NCI-H2171 (cell line): ENCODE measurements around the gene PNLIP.
A peak's percentile ranks its signal among the peaks of the same experiment; 100 is the strongest.

Experiments used
- DNase-seq: peaks from one replicate; lab custom pipeline; 2025; lab: John Stamatoyannopoulos, UW

The PNLIP gene

DNA sequence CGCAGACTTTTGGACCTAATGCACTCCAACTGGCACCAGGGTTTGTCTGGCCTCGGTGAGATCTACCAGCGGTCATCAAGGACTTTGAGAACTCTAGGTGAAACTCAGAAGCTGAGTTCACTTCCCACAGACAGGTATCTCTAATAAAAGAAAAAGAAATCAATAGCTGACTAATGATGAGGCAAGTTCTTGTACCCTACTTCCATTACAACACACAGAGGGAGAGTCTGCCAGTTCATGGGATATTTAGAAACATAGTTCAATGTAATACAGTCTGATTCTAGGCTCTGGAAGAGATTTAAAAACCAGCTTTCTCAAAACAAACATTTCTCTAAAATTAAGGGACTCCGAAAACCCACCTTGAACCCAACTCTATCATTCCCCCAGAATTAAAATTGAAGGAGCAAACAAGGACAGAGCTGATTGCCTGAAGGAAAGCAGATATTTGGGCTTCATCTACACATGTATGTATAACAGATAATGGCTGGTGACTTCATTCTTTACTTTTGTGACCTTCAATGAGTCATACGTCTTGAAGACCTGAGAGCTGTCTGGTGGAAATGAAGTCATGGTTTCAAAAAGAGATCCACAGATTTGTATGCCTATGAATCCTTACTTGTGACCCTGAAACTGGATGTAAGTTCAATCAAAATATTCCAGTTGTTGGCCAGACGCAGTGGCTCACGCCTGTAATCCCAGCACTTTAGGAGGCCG lies 42.3 kb downstream of the PNLIP start:
- DNase-seq = no peak

DNA sequence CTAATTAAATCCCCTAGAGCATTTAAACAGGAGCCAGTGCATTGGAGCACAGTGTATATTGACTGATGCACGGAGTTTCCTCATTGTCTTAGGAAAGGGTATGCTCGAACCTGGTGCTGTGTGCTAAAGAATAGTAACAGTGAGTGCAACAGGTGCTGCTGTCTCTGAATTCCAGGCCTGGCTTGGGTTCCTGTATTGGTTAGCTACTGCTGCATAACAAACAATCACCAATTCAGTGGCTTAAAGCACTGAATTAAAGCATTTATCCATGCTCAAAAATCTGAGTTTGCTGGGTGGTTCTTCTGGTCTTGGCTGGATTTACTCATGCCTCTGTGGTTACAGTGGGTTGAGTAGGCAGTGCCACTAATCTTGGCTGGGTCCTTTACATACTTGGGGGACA lies 43.3 kb downstream of the PNLIP start:
- DNase-seq = no peak

DNA sequence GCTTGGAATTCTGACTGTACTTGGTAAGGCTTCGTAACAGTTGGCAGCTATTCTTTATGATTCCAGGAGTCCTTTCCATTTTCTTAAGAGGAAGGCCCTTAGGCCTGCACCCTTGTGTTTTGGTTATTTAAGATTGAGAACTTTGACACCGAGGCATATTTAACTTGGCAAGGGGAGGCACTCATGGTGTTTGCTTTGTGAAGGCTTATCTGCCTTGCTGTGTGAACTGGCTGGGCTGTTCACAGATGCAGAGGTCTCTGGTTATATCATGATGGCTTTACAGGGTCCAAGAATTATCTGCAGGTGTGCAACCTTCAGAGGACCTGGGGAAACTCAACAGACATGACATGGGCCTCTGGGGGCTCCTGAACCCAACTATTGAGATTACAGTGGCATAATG lies 44.2 kb downstream of the PNLIP start:
- DNase-seq = no peak

DNA sequence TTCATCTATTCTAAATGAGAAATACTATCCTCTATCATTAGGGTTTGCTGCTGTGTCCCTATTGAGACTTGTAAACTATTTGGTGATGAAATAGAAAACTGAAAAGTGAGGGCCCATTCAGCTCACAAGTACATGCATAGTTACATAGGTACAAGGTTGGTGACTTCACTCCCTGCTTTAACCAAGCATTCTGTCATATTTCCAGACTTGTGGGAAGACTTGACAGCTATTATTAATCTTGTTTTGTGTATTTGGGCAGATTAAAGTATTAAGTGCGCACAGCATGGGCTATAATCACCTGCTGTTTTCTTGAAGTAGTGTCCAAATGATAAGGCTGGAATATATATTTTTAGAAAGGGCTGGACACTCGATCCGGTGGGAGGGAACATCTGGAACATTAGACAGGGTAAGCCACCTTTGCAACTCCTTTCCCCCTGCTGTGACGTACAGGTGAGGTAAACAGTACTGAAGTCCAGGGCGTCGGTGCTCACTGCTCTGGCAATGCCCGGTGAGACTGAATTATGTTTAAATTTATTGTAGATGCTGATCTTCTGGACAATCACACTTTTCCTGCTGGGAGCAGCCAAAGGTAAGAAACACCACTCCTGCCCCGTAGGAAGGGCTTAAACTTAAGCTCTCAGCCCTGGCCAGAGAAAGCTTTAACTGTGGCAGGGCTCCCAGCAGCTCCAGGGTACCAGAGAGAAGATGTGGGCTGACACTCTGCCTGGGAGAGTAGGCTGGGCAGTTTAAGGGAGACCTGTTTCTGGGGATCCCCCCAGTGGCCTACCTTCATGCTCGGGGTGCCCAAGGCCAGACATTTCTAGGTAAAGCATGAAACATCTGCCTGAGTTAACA lies 45.1 kb downstream of the PNLIP start, which contains the start of gene PNLIPRP1:
PNLIPRP1 (plus strand) TSS at position 370 of the 855 bp plus-strand sequence; CDS start at position 541, 171 bp downstream.
- no peak for DNase-seq

DNA sequence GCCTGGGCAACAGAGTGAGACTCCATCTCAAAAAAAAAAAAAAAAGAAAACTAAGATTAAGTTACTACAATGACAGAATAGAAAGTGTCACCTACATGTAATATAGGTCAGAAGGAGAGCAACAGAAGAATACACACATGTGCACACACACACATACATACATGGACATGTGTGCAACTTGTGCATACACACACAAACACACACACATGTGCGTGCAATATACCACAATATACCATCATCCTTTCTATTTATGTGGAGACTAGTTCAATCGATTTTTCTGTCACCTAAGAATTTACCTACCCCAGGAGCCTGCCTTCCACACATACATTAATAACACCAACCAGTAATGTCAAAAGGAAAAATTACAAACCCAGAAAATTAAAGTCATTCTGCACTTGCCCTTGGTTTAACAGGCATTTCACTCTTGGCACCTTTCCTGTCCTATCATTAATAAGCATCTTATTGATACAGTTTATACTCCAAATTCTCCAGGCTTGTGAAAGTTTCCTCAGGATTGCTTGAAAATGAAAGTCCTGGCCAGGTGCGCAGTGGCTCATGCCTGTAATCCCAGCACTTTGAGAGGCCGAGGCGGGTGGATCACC lies 47.5 kb downstream of the PNLIP start:
- DNase-seq = no peak

DNA sequence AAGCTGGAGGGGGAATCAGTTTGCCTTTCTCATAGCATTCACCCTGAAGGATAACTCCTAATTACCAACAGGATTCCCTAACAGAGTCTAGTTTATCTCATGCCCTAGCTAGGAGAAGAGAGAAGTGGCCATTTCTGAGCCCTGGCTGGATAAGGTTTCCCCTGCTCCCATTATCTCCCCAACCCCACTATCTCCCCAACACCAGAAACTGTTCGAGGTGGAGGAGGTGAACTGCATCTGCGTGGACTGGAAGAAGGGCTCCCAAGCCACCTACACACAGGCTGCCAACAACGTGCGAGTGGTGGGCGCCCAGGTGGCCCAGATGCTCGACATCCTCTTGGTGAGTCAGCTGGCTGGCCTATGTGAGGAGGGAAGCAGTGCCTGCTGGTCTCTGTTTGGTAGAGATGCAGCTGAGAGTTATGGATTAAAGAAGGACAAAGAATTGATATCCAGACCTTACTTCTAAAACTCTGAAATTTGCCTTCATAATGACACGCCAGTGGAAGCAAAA lies 48.8 kb downstream of the PNLIP start:
- no peak for DNase-seq

DNA sequence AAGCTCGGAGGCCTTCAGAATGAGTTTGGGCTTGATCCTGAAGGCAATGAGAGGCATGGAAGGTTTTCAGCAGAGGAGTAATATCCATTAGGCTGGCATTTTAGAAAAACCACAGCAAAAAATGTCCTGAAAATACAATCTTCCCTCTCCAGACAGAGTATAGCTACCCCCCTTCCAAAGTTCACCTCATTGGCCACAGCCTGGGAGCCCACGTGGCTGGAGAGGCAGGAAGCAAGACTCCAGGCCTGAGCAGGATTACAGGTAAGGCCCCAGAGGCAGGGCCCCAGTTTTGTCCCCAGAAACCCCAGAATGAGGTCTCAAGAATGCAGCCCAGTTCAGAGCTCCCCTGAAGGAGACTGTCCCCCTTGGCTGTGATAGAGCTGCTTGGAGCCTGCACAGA lies 50.3 kb downstream of the PNLIP start:
- DNase-seq = no peak

DNA sequence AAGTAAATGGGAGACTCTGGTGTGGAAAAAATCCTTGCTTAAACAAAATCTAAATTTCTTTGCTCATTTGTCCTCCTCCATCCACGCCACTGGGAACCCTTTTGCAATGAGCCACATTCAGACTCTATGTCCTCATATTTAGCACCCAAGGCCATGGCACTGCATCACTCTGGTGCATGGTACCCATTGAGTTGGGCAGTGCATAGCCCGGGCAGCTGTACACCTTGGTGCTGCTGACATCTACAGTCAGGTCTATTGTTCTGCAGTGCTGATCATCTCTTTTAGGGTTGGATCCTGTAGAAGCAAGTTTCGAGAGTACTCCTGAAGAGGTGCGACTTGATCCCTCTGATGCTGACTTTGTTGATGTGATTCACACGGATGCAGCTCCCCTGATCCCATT lies 51.8 kb downstream of the PNLIP start:
- no peak for DNase-seq

DNA sequence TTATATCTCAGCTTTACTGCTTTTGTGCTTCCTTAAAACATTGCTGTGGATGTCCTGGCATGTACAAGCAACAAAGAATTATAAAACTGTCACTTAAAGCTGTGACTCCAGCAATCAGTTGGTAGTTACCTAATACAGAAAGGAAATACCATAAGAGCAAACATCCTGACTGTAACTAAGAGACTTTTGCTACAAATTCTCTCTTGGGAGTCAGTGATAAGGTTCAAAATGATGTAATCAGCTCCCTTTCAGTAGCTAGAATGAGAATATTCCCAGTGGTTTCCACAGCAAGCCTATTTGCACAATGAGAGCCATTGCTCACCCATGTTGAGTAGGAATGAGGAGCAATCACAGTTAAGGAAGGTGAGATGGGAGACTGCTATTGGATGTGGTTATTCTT lies 52.6 kb downstream of the PNLIP start:
- DNase-seq = no peak

DNA sequence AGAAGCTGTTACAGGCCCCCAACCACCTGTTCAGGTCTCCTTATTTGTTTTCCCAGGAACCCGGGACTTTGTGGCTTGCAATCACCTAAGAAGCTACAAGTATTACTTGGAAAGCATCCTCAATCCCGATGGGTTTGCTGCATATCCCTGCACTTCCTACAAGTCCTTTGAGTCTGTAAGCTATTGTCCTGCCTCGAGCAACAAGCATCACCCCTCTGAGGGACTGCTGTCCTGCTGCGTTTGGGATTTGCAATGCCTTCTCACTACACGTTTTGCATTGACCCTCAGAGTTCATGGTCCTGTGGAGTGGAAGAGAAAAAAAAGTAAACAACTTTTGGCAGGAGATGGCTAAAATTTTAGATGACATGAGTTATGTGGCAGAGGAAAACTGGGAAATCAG lies 54.3 kb downstream of the PNLIP start:
- no peak for DNase-seq

DNA sequence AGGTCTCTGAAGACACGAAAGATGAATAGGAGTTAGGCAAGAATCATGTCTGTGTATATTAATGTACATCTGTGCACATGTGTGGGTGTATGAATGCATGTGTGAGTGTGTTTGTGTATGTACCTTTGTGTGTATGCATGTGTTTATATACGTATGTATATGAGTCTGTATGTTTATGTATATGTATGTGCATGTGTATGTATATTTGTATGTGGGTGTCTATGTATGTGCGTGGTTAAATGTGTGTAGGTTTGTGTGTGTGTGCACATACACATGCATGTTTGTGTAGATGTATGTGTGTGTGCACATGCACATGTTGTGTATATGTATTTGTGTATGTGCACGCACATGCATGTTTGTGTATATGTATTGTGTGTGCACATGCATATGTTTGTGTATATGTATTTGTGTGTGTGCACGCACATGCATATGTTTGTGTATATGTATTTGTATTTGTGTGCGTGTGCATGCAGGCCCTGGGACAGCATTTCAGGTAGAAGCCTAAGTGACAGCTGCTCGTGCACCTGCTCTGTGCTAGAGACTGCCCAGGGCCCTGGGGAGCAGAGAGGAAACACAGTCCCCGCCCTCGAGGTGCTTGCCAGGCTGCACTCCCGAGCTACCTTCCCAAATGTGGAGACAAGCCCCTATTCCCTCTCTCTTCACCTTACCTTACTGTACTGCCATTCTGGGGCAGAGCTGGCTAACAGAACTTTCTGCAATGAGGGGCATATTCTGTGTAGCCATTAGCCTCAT lies 57.1 kb downstream of the PNLIP start:
- peak; percentile 25 for DNase-seq

DNA sequence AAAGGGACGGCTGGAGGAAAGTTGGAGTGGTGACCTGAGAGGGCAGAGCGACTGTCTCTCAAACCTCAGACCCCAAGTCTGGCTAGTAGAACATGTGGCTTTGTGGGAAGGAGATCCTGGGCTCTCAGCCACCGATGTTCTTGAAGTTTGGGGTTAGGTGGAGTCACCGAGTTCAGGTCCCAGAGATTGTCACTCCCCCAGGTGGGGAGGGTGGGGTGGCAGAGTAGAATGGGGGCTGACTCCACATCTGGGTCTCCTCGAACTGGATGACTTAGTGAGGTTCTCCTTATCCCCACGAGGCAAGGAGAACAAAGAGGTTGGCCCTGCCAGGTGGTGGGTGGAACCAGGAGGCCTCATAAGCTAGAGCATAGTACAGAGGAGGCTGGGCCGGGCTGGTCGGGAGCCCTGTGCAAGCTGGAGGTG lies 60.3 kb downstream of the PNLIP start:
- DNase-seq = no peak

DNA sequence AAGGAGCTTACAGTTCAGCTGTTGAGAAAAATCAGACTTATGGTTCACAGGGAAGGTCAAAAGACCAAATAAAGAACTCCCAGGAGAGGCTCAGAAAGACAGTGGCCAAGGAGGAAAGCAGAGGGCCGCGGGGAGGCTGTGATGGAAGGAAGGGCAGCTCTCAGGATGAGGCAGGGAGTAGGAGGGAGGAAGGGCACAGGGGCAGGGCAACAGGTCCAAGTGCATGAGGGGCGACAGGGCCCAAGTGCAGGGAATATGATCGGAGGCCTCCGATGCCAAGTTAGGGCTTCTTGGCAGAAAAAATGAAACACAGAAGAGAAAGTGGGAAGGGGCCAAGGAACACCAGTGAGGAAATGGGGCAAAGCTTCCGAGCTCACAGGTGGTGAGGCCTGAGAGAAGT lies 61.6 kb downstream of the PNLIP start:
- no peak for DNase-seq

DNA sequence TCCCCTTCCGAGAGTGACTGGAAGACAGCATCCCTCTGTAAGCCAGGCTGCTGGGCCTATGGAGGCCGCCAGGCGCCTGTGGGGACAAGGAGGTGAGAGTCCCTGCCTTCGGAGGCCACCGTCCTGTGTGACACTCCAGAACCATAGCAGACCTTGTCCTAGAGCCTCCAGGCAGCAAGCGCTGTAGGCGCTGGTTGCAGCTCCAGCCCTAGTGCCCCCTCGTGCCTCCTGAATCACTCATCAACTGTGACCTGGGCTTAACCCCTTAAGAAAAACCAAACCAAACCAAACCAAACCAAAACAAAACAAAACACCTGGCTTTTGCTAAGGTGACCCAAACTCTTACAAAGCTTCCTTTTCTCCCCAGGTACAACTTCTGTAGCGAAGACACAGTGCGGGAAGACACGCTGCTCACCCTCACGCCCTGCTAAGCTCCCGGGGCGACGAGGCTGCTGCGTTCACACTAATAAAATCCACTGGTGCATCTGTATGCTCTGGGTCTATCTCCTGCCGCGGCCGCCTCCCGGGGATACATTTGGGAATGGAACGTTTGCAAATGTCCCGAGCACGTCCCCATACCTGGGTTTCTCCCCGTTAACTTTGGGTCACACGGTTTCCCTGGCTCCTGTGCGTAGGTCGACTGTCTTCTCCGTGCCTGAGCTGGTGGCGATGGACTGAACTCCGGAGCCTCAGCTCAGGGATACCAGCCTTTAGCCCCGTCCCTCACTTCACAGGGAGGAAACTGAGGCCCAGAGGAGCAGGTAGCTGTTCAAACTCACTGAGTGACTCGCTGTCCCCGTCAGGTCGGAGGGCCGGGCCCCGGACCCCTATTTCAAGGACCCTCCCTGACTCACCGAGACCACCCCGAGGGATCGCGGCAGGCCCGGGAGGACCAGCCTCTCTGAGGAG lies 63.2 kb downstream of the PNLIP start:
- no peak for DNase-seq

DNA sequence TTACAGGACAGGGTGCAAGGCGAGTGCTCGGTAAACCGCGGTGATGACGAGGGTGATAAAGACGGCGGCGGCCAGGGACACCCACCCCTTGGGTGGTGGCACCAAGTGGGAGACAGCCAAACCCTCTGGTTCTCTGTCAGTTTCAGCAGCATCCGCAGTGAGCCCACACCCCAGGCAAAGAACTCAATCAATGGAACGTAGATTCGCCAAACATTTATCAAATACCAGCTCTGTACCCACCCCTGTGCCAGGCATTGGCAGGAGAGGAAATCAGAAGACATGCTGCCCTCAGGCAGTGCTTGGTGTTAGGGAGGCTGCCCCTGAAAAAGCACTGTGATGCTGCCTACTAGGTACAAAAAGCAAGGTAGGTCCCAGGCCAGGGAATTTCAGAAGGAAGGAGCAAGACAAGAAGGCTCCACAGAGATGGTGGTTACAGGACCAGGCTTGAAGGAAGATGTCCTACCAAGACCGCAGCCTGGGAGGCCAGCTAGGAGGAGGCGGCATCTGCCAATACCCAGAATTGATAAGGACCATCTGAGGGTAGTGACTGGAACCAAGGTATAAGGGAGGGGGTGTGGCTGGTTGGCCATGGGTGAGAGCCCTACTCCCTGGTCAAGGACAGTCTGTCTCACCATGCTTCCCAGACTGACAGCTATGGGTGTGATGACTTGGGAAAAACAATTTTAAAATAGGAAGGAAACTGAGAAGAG lies 64.9 kb downstream of the PNLIP start:
- DNase-seq = no peak

DNA sequence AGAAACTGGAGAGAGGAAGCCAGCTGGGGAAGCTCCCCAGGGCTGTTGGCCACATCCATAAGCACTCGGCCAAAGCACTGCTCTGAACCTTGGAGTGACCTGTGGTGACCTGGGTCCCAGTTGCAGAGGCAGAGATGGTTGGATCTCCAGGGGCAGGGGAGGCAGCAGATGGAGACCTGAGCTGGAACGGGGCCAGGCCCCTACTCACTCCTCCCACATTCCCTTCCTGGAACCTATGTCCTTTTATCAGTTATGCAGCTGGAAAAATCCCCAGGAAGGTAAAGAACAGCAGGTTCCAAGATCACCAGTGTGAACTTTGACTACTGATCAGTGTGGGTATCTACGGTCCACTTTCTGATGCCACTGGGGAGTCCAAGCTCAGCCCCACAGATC lies 65.4 kb downstream of the PNLIP start:
- no peak for DNase-seq

DNA sequence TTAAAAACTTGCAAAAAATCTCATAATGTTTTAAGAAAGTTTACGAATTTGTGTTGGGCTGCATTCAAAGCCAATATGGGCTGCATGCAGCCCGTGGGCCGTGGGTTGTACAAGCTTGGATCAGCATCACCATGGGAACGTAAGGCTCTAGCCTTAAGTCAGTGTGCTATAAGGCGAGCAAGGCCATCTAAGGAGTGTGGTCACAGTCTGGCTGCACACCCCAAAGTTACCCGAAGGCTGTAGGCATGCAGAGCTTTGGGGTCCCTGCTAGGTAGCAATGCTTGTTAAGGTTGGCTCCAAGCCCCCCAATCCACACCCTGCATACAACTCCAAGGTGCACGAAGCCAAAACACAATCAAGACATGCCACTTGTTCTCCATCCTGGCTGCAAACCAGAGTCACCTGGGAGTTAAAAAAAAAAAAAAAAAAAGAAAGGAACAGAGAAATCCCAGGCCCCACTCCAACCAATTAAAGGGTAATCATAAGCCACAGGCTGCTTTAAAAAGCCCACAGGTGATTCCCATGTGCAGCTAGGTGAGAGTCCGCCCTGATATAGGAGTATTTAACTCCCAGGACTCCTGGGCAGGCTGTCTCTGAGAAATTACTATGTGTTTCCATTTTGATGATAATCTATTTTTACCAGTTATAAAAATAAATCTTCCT lies 66.5 kb downstream of the PNLIP start:
- no peak for DNase-seq

DNA sequence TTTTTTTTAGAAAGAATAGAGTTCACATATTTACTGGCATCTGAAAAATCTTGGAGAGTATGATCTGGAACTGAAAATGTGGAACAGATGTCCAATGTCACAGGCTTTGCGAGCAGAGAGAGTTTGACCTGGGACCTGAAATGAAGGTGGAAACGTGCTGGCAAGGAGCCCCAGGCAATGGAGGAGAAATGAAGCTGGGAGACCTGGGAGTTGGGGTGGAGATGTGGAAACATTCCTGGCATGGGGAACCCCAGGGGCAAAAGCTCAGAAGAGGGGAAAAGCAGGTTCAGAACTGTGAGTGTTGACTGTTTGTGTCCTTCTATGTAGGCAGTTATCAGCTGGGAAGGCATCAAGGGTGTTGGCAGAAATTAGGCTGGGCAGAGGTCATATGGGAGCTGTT lies 67.7 kb downstream of the PNLIP start:
- no peak for DNase-seq

DNA sequence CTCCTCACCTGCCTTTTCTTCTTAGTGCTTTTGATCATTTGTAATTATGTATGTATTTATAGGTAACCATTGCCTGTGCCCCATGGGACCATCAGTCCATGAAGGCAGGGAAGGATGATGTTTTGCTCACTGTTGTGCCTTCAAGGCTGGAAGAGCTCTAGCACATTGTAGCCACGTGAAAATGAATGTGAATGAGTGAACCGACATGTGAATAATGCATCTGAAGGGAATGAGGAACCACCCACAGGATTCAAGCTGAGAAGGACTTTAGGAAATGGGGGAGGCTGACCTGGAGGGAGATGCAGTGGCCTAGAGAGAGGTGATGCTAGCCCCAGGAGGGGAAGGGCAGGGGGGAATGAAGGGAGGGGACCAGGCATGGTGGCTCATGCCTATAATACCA lies 69.1 kb downstream of the PNLIP start:
- no peak for DNase-seq
